Measurements from ENCODE around the gene STAC2.

GRCh38 chr17:39194985-39195524 is 30.7 kb downstream of the STAC2 start:
- TF ChIP-seq POLR2A (IDR thresholded peaks at IDR 0.05; ENCODE audit: low read length) (no peak), GATA1 (IDR thresholded peaks at IDR 0.05; ENCODE audit: low read depth, low read length) (no peak)

All from erythroblast (primary cell).